T-helper 2 cell treated with Interferon-gamma antibody and Interleukin-4, amounts not matched to agents 5 μg/mL and 100 μg/mL, for 36 hours (primary cell): ENCODE measurements around the gene RTRAF.

Experiments
- DNase-seq: peaks from one replicate; pipeline ENCODE4 v3.0.0; 2021; ENCODE audit warnings: low spot score
- H3K27ac Mint-ChIP-seq: one replicate; pipeline ENCODE4 v1.8.0; 2021; ENCODE audit warnings: mild to moderate bottlenecking, mixed read lengths
- H3K27me3 Mint-ChIP-seq: one replicate; pipeline ENCODE4 v1.8.0; 2021; ENCODE audit warnings: low read depth, mixed read lengths
- H3K36me3 Mint-ChIP-seq: one replicate; pipeline ENCODE4 v1.8.0; 2021; ENCODE audit warnings: low read depth, mixed read lengths
- H3K4me1 Mint-ChIP-seq: one replicate; pipeline ENCODE4 v1.8.0; 2021; ENCODE audit warnings: low read depth, mixed read lengths
- H3K4me3 Mint-ChIP-seq: one replicate; pipeline ENCODE4 v1.8.0; 2022; ENCODE audit warnings: mild to moderate bottlenecking, moderate library complexity, mixed read lengths
- H3K9me3 Mint-ChIP-seq: one replicate; pipeline ENCODE4 v1.8.0; 2021; ENCODE audit warnings: mixed read lengths

The RTRAF gene

GRCh38 chr14:51972566-51972965, 16.8 kb upstream of the RTRAF start:
- Mint-ChIP-seq H3K27me3 (no peaks in the 10 kb centered on the region), H3K36me3 (peaks cover 14% of the 10 kb centered on the region), H3K27ac (peak overlapping the region; percentile 37), H3K4me3 (no peak overlapping the region), H3K9me3 (no peaks in the 10 kb centered on the region), H3K4me1 (no peaks in the 10 kb centered on the region)
- no peak for DNase-seq

- no peak for DNase-seq
- Mint-ChIP-seq H3K4me1 (peaks cover 12% of the 10 kb centered on the region), H3K4me3 (no peak overlapping the region), H3K27me3 (no peaks in the 10 kb centered on the region), H3K36me3 (no peaks in the 10 kb centered on the region), H3K9me3 (no peaks in the 10 kb centered on the region), H3K27ac (no peak overlapping the region)
Observed at GRCh38 chr14:51977075-51977474, 12.3 kb upstream of the RTRAF start.

- Mint-ChIP-seq H3K9me3 (no peaks in the 10 kb centered on the region), H3K4me3 (no peak overlapping the region), H3K4me1 (peaks cover 12% of the 10 kb centered on the region), H3K36me3 (no peaks in the 10 kb centered on the region), H3K27me3 (no peaks in the 10 kb centered on the region), H3K27ac (no peak overlapping the region)
- no peak for DNase-seq
Observed at GRCh38 chr14:51978681-51979085, 10.7 kb upstream of the RTRAF start.

- DNase-seq: peak; percentile 69
- no peaks in the 10 kb centered on the region for H3K36me3 Mint-ChIP-seq
- H3K27me3 Mint-ChIP-seq: no peaks in the 10 kb centered on the region
- H3K4me1 Mint-ChIP-seq: peaks cover 12% of the 10 kb centered on the region
- no peak overlapping the region for H3K27ac Mint-ChIP-seq
- no peak overlapping the region for H3K4me3 Mint-ChIP-seq
- no peaks in the 10 kb centered on the region for H3K9me3 Mint-ChIP-seq
Observed at GRCh38 chr14:51979088-51979709, 10.1 kb upstream of the RTRAF start.

- Mint-ChIP-seq H3K27me3 (no peaks in the 10 kb centered on the region), H3K9me3 (no peaks in the 10 kb centered on the region), H3K36me3 (no peaks in the 10 kb centered on the region), H3K4me1 (peaks cover 12% of the 10 kb centered on the region), H3K27ac (no peak overlapping the region), H3K4me3 (no peak overlapping the region)
- DNase-seq: peak; percentile 27
Observed at GRCh38 chr14:51981218-51981854, 8.0 kb upstream of the RTRAF start.

- peaks cover 20% of the 10 kb centered on the region for H3K4me1 Mint-ChIP-seq
- no peak for DNase-seq
- H3K27me3 Mint-ChIP-seq: no peaks in the 10 kb centered on the region
- peak overlapping the region; percentile 97 for H3K4me3 Mint-ChIP-seq
- no peaks in the 10 kb centered on the region for H3K9me3 Mint-ChIP-seq
- H3K36me3 Mint-ChIP-seq: peaks cover 16% of the 10 kb centered on the region
- H3K27ac Mint-ChIP-seq: no peak overlapping the region
Observed at GRCh38 chr14:51988221-51988620, 1.1 kb upstream of the RTRAF start.

- peak overlapping the region; percentile 96 for H3K27ac Mint-ChIP-seq
- H3K4me3 Mint-ChIP-seq: peak overlapping the region; percentile 97
- H3K27me3 Mint-ChIP-seq: no peaks in the 10 kb centered on the region
- H3K4me1 Mint-ChIP-seq: peaks cover 32% of the 10 kb centered on the region
- DNase-seq: no peak
- no peaks in the 10 kb centered on the region for H3K9me3 Mint-ChIP-seq
- H3K36me3 Mint-ChIP-seq: peaks cover 33% of the 10 kb centered on the region
Observed at GRCh38 chr14:51990488-51990887, 1.1 kb downstream of the RTRAF start.

GRCh38 chr14:51993285-51993920, 4.1 kb downstream of the RTRAF start:
- Mint-ChIP-seq H3K27ac (peak overlapping the region; percentile 64), H3K4me1 (peaks cover 41% of the 10 kb centered on the region), H3K4me3 (peak overlapping the region; percentile 27), H3K36me3 (peaks cover 46% of the 10 kb centered on the region), H3K27me3 (no peaks in the 10 kb centered on the region), H3K9me3 (no peaks in the 10 kb centered on the region)
- no peak for DNase-seq

- peaks cover 59% of the 10 kb centered on the region for H3K36me3 Mint-ChIP-seq
- DNase-seq: no peak
- H3K27me3 Mint-ChIP-seq: no peaks in the 10 kb centered on the region
- peaks cover 29% of the 10 kb centered on the region for H3K4me1 Mint-ChIP-seq
- H3K27ac Mint-ChIP-seq: no peak overlapping the region
- H3K4me3 Mint-ChIP-seq: no peak overlapping the region
- H3K9me3 Mint-ChIP-seq: no peaks in the 10 kb centered on the region
Observed at GRCh38 chr14:51996148-51996746, 6.9 kb downstream of the RTRAF start.

- no peak overlapping the region for H3K27ac Mint-ChIP-seq
- peaks cover 66% of the 10 kb centered on the region for H3K36me3 Mint-ChIP-seq
Observed at GRCh38 chr14:51998348-51998747, 9.0 kb downstream of the RTRAF start.

GRCh38 chr14:51999084-51999483, 9.7 kb downstream of the RTRAF start:
- H3K4me3 Mint-ChIP-seq: no peak overlapping the region
- H3K27ac Mint-ChIP-seq: no peak overlapping the region
- peaks cover 64% of the 10 kb centered on the region for H3K36me3 Mint-ChIP-seq
- DNase-seq: no peak
- no peaks in the 10 kb centered on the region for H3K9me3 Mint-ChIP-seq
- no peaks in the 10 kb centered on the region for H3K27me3 Mint-ChIP-seq
- peaks cover 15% of the 10 kb centered on the region for H3K4me1 Mint-ChIP-seq

More at GRCh38 chr14:51998348-51998747, 9.0 kb downstream of the RTRAF start:
- Mint-ChIP-seq H3K27me3 (no peaks in the 10 kb centered on the region), H3K4me1 (peaks cover 22% of the 10 kb centered on the region), H3K9me3 (no peaks in the 10 kb centered on the region), H3K4me3 (no peak overlapping the region)
- no peak for DNase-seq

- no peak for DNase-seq
- no peaks in the 10 kb centered on the region for H3K9me3 Mint-ChIP-seq
- peaks cover 12% of the 10 kb centered on the region for H3K4me1 Mint-ChIP-seq
- no peaks in the 10 kb centered on the region for H3K27me3 Mint-ChIP-seq
- no peak overlapping the region for H3K4me3 Mint-ChIP-seq
- H3K27ac Mint-ChIP-seq: no peak overlapping the region
- peaks cover 64% of the 10 kb centered on the region for H3K36me3 Mint-ChIP-seq
Observed at GRCh38 chr14:52000019-52000582, 10.8 kb downstream of the RTRAF start.

GRCh38 chr14:52000696-52001095, 11.3 kb downstream of the RTRAF start:
- DNase-seq: no peak
- peaks cover 65% of the 10 kb centered on the region for H3K36me3 Mint-ChIP-seq

GRCh38 chr14:52002542-52002941, 13.2 kb downstream of the RTRAF start:
- no peak overlapping the region for H3K4me3 Mint-ChIP-seq
- H3K4me1 Mint-ChIP-seq: peaks cover 2% of the 10 kb centered on the region
- H3K27me3 Mint-ChIP-seq: no peaks in the 10 kb centered on the region
- H3K9me3 Mint-ChIP-seq: no peaks in the 10 kb centered on the region
- no peak for DNase-seq
- H3K36me3 Mint-ChIP-seq: peaks cover 64% of the 10 kb centered on the region
- no peak overlapping the region for H3K27ac Mint-ChIP-seq

More at GRCh38 chr14:52000696-52001095, 11.3 kb downstream of the RTRAF start:
- Mint-ChIP-seq H3K4me3 (no peak overlapping the region), H3K4me1 (peaks cover 12% of the 10 kb centered on the region), H3K9me3 (no peaks in the 10 kb centered on the region), H3K27ac (no peak overlapping the region), H3K27me3 (no peaks in the 10 kb centered on the region)
